ENCODE results near the gene PATJ.
"Not testable (repeated sequence)": the region's sequence is repeated elsewhere in the genome, so short reads cannot be mapped to it uniquely, and the experiment has no call there.

PATJ gene

DNA sequence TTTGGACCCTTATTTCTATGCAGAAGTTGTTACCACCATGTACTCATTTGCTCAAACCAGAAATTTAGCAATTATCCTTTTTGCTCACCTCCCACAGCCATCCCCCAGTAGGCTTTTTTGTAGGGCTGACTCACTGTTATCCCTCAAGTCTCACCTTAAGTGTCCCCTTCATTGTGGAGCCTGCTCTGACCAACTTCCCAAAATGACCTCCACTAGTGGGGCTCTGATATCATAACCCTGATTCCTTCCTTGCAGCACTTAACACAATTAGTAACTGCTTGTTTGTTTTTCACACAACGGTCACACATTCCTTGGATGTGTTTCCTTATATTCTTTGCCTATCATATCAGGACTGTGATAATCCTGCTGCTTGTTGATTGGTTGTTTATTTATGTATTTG is 76.7 kb downstream of the PATJ start:
- DNase-seq (ENCODE audit: low read depth in 2 of 2), result no peak

DNA sequence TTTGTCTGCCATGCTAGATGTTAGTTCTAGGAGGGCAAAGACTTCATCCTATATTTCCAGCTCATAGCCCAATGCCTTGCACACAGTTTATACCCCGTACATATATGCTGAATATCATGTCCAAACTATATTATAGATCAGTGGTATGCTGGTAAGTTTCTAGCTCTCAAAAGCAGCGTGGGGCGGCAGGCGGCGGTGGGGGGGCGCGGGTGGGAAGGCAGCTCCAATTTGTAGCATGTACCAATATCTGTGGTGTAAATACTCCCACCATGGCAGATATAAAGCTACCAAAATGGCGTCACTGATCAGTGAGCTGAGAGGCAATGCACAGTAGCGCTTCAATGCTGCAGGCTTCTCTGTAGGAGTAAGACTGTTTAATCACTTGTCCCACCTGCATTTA is 77.1 kb downstream of the PATJ start:
- DNase-seq (ENCODE audit: low read depth in 2 of 2), result no peak

GRCh38 chr1:61825393-61825792 is 83.1 kb downstream of the PATJ start:
- DNase-seq (ENCODE audit: low read depth in 2 of 2), result no peak

- DNase-seq (ENCODE audit: low read depth in 2 of 2), result no peak
Measured at GRCh38 chr1:61828805-61829204, 86.5 kb downstream of the PATJ start.

DNA sequence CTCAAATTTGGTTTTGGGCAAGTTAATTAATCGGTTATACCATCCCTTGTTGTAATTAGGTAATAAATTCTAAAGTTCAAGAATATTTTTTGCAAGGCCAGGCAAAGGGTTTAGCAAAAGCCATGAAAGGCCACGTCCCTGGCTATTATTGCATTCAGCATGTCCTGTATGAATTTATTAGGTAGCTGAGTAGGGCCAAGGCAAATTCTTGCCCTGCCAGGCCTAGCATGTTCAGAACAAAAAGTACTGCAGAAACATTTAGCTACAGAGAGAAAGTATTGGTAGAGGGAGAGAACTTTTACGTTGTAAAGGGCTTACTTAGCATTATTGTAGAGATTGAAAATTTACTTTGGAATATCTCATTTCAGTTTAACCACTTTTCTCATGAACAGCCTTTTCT is 94.4 kb downstream of the PATJ start:
- DNase-seq (ENCODE audit: low read depth in 2 of 2), result no peak

- DNase-seq (ENCODE audit: low read depth in 2 of 2), result not testable (repeated sequence)
Measured at GRCh38 chr1:61837607-61838006, 95.3 kb downstream of the PATJ start.

DNA sequence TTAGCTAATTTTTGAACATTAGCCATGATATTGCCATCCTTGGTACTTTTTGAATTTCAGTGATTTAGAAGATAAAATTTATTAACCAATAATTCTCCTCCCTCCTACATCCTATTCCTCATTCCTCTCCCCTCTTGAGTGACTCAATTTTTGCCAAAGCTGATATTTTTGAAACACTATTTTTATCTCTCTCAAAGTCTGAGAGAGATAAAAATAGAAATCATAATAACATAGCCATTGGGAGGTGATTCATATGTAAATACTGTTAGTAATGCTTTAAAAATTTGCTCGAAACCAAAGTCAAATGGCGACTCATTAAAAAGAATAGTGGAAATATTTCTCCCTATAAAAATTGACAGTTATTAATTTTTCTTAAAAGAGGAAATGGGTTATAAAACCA is 97.4 kb downstream of the PATJ start:
- no peak for DNase-seq (ENCODE audit: low read depth in 2 of 2)

DNA sequence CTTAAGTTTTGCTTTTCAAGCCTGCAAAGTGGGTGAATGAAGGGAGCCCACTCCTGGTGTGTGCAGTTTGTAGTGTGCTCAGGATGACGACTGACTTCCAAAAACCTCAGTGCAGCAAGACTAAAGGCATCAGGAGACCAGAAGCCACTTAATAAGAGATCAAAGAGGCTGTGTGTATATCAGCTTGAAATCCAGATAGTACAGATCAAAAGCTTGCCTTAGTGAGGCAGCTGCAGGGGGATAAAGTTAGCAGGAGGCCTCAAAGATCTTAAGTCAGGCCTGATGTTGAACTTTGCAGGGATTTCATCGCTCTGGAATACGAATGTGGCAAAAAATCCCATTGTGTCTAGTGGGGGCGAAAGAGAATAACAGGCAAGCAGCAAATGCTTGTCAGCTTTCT is 99.8 kb downstream of the PATJ start:
- no peak for DNase-seq (ENCODE audit: low read depth in 2 of 2)

DNA sequence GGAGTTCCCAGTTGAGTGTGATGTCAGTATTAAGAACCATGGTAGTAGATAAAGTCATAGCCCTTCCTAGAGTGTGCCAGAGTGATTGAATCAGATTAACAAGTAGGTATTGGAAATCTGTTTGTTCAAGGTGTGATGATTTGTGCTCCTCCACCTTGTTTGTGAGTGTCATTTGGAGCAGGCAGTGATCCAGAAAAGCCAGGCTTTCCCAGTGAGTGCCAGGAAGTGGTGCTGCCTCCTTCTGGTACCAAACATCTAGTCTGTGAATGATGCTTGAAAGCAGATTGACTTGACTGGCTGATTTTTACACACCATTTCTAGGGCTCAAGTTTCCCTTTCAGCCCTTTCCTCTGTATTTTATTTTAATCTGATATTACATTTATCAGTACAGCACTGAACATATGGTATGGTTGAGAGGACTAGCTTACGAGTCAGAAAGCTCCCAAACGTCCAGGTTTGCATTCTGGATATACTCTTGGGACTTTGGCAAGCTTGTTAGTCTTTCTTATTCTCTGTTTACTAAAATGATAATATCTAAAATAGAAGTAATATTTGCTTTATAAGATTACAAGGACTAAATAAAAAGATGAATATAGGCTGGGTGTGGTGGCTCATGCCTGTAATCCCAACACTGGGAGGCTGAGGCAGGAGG is 100.7 kb downstream of the PATJ start:
- DNase-seq (ENCODE audit: low read depth in 2 of 2), result no peak

DNA sequence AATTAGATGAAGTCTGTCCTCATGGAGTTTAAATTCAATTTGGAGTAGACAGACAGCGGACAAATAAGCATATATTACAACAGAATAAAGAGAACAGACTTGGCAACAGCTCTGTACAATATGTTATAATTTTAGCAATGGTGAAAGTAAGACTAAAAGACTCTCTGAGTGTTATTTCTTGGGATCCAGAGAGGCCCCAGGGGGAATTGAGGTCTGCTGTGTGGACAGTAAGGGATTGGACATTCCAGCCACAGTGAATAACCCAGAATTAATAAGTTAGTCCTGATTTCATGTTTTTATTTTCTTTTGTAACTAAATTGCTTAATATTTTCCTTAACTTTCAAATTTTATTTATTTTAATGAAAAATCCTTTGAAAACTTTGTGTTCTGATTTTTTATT is 101.7 kb downstream of the PATJ start:
- no peak for DNase-seq (ENCODE audit: low read depth in 2 of 2)

GRCh38 chr1:61844664-61845063 is 102.4 kb downstream of the PATJ start:
- DNase-seq (ENCODE audit: low read depth in 2 of 2), result not testable (repeated sequence)

DNA sequence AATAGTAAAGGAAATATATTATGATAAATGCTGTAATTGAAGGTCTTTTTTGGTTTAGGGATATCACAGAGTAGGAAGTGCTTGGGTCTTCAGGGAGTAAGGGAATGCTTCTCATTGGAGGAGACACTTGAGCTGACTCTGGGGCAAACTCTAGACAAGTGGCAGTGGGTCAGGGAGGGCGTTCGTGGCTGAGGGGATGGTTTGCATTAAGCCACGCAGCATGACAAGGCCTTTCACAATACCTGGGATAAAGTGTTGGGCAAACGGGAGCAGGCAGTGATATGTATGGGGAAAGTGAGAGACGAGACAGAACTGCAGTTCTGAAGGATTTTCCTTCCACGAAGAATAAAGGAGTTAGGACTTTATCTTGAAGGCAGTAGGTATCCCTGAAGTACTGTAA is 109.0 kb downstream of the PATJ start:
- no peak for DNase-seq (ENCODE audit: low read depth in 2 of 2)

GRCh38 chr1:61851849-61852669 is 109.8 kb downstream of the PATJ start:
- no peak for DNase-seq (ENCODE audit: low read depth in 2 of 2)

GRCh38 chr1:61852670-61853015 is 110.4 kb downstream of the PATJ start:
- no peak for DNase-seq (ENCODE audit: low read depth in 2 of 2)

- no peak for DNase-seq (ENCODE audit: low read depth in 2 of 2)
Measured at GRCh38 chr1:61853583-61853982, 111.3 kb downstream of the PATJ start.

GRCh38 chr1:61864489-61864888 is 122.2 kb downstream of the PATJ start:
- DNase-seq (ENCODE audit: low read depth in 2 of 2), result no peak

GRCh38 chr1:61865646-61866220 is 123.5 kb downstream of the PATJ start:
- DNase-seq (ENCODE audit: low read depth in 2 of 2), result no peak

DNA sequence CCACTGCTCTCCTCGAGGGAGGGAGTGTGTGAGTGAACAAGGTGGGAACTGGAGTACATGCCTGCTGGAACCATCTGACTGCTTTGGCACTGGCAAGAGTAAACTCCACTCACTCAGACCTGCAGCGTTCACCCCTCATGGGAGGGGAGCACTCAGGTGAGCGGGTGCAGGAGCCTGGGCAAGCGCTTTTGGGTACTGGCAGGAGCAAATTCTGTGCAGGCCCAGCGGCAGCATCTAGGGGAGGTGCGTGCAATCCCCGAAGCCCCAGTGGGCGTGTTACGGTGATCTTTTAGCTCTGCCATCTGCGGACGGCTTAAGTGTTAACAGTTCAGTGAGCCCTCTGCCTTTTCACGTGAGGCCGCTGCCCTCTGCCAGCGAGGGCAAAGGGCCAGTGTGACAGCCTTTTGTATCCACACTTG is 127.4 kb downstream of the PATJ start:
- no peak for DNase-seq (ENCODE audit: low read depth in 2 of 2)

- DNase-seq (ENCODE audit: low read depth in 2 of 2), result no peak
Measured at GRCh38 chr1:61872206-61872605, 129.9 kb downstream of the PATJ start.

GRCh38 chr1:61873581-61873980 is 131.3 kb downstream of the PATJ start:
- no peak for DNase-seq (ENCODE audit: low read depth in 2 of 2)

- no peak for DNase-seq (ENCODE audit: low read depth in 2 of 2)
Measured at GRCh38 chr1:61873994-61874393, 131.7 kb downstream of the PATJ start.

- DNase-seq (ENCODE audit: low read depth in 2 of 2), result no peak
Measured at GRCh38 chr1:61875198-61875597, 132.9 kb downstream of the PATJ start.

DNA sequence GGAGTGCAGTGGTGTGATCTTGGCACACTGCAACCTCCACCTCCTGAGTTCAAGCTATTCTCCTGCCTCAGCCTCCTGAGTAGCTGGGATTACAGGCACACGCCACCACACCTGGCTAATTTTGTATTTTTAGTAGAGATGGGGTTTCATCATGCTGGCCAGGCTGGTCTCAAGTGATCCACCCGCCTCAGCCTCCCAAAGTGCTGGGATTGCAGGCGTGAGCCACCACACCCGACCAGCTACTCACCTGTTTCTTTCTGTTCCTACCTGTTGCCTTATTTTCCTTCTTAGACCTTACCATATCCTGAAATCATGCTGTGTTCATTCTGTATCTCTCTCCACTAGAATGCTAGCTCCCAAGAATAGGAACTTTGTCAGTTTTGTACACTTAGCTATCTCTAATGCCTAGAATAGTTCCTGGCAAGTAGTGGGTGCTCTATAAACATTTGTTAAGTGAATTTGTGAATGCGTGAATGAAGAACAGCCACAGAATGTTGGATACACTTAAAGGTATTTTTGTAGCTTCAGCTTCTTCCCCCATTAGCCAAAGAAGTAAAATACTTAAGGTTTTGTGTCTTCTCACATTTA is 137.7 kb downstream of the PATJ start:
- not testable (repeated sequence) for DNase-seq (ENCODE audit: low read depth in 2 of 2)
